NCI-H82 treated with DMSO at 0.1 percent for 48 hours (cell line): Measurements from ENCODE around the gene ADSS2.
A peak's percentile ranks its signal among the peaks of the same experiment; 100 is the strongest.
"Not testable (repeated sequence)": the region's sequence is repeated elsewhere in the genome, so short reads cannot be mapped to it uniquely, and the experiment has no call there.

Source experiments
- DNase-seq: peaks from one replicate; lab custom pipeline; 2025; ENCODE audit not compliant: unreplicated experiment; lab: John Stamatoyannopoulos, UW

ADSS2 gene

GRCh38 chr1:244451539-244451950, at the start of gene ADSS2:
ADSS2 (minus strand) TSS chr1:244451909; CDS start chr1:244451817, 92 bp downstream.
- DNase-seq: no peak

GRCh38 chr1:244500515-244500914, 48.8 kb upstream of the ADSS2 start:
- not testable (repeated sequence) for DNase-seq

GRCh38 chr1:244499484-244499883, 47.8 kb upstream of the ADSS2 start:
- not testable (repeated sequence) for DNase-seq

- DNase-seq: no peak
These were observed 46.1 kb upstream of the ADSS2 start for GRCh38 chr1:244497805-244498204.

- no peak for DNase-seq
These were observed 44.5 kb upstream of the ADSS2 start for GRCh38 chr1:244496186-244496585.

- DNase-seq: no peak
These were observed 42.9 kb upstream of the ADSS2 start for GRCh38 chr1:244494653-244495052.

- DNase-seq: not testable (repeated sequence)
These were observed 33.3 kb upstream of the ADSS2 start for GRCh38 chr1:244484971-244485370.

- DNase-seq: no peak
These were observed 21.4 kb upstream of the ADSS2 start for GRCh38 chr1:244473059-244473605.

GRCh38 chr1:244466724-244467123, 15.0 kb upstream of the ADSS2 start:
- no peak for DNase-seq

GRCh38 chr1:244461245-244462071, 9.7 kb upstream of the ADSS2 start, which contains the start of gene CATSPERE:
CATSPERE (plus strand) TSS chr1:244461273; CDS start chr1:244461430, 157 bp downstream.
- no peak for DNase-seq

GRCh38 chr1:244460197-244460596, 8.5 kb upstream of the ADSS2 start:
- no peak for DNase-seq

GRCh38 chr1:244458781-244459180, 7.1 kb upstream of the ADSS2 start:
- DNase-seq: no peak

- peak; percentile 43 for DNase-seq
These were observed 4.9 kb upstream of the ADSS2 start for GRCh38 chr1:244456586-244456985.

GRCh38 chr1:244454412-244454811, 2.7 kb upstream of the ADSS2 start:
- DNase-seq: no peak

- DNase-seq: peak; percentile 99
These were observed 464 bp upstream of the ADSS2 start for GRCh38 chr1:244451951-244452795.

- no peak for DNase-seq
These were observed 841 bp downstream of the ADSS2 start for GRCh38 chr1:244450597-244451538.

- DNase-seq: no peak
These were observed 1.7 kb downstream of the ADSS2 start for GRCh38 chr1:244449936-244450508.

- no peak for DNase-seq
These were observed 3.3 kb downstream of the ADSS2 start for GRCh38 chr1:244448279-244449036.

GRCh38 chr1:244447552-244447951, 4.2 kb downstream of the ADSS2 start:
- DNase-seq: no peak
